Brain microvascular endothelial cell (primary cell): ENCODE measurements around the gene ETF1.
A peak's percentile ranks its signal among the peaks of the same experiment; 100 is the strongest.

ENCODE experiments used
- DNase-seq: peaks from one replicate; pipeline ENCODE4 v3.0.0-alpha.2; 2020
- H3K27ac ChIP-seq: fragments of 250-450 bp; sonication (Bioruptor Pico); 2 replicates; pipeline ENCODE4 v1.5.1; 2020; ENCODE audit warnings: mild to moderate bottlenecking, moderate library complexity
- H3K27me3 ChIP-seq: fragments of 250-450 bp; sonication (Bioruptor Pico); replicated peaks from 2 replicates; pipeline ENCODE4 v1.5.1; 2020; ENCODE audit warnings: mild to moderate bottlenecking
- H3K36me3 ChIP-seq: fragments of 250-450 bp; sonication (Bioruptor Pico); replicated peaks from 2 replicates; pipeline ENCODE4 v1.5.1; 2020; ENCODE audit warnings: mild to moderate bottlenecking
- H3K4me3 ChIP-seq: 2 replicates; pipeline ENCODE4 v1.5.1; 2011; ENCODE audit warnings: low read depth, mild to moderate bottlenecking, control low read depth, low read length, moderate library complexity
- in situ Hi-C: cut with HindIII; loops from 2 replicates; pipeline ENCODE4 v1.10.0; 2017; ENCODE audit warnings: low sequenced_read_pairs, low pct_ligation_motif_present
- TF ChIP-seq, protein P1 (sequence below): IDR thresholded peaks from 2 replicates; pipeline ENCODE4 v1.5.1; 2011; ENCODE audit warnings: low read depth, mild to moderate bottlenecking, moderate library complexity, low read length, control low read depth, inconsistent platforms; ENCODE audit errors: missing control alignments

ETF1 gene

DNA sequence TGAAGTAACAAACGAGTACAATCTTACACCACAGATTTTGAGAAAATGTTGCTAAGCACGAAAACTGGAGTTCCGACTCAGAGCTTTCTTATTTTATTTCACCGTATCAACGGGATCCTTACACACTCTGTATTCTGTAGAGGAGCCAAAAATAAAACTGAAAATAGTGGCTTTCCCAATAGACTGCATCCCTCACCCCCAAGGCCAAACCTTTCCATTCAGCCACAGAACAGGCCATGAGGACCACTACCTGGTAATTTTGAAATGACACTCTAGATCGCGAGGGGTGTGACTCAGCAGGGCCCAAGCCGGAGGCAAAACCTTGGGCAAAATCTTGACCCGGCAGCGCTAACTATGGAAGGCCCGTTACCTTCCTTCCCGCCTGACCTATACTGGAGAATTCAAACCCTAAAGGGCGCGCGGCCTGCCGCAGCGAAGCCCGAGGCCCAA is 31.7 kb upstream of the ETF1 start:
- in situ Hi-C loops = no loop called here
- no peak for DNase-seq
- Histone ChIP-seq H3K36me3 (peaks cover 31% of the 10 kb centered on the region), H3K27ac (peak overlapping the region; percentile 100), H3K27me3 (no peaks in the 10 kb centered on the region), H3K4me3 (peak overlapping the region; percentile 97)
- TF ChIP-seq, protein P1, sequence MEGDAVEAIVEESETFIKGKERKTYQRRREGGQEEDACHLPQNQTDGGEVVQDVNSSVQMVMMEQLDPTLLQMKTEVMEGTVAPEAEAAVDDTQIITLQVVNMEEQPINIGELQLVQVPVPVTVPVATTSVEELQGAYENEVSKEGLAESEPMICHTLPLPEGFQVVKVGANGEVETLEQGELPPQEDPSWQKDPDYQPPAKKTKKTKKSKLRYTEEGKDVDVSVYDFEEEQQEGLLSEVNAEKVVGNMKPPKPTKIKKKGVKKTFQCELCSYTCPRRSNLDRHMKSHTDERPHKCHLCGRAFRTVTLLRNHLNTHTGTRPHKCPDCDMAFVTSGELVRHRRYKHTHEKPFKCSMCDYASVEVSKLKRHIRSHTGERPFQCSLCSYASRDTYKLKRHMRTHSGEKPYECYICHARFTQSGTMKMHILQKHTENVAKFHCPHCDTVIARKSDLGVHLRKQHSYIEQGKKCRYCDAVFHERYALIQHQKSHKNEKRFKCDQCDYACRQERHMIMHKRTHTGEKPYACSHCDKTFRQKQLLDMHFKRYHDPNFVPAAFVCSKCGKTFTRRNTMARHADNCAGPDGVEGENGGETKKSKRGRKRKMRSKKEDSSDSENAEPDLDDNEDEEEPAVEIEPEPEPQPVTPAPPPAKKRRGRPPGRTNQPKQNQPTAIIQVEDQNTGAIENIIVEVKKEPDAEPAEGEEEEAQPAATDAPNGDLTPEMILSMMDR = no peak

DNA sequence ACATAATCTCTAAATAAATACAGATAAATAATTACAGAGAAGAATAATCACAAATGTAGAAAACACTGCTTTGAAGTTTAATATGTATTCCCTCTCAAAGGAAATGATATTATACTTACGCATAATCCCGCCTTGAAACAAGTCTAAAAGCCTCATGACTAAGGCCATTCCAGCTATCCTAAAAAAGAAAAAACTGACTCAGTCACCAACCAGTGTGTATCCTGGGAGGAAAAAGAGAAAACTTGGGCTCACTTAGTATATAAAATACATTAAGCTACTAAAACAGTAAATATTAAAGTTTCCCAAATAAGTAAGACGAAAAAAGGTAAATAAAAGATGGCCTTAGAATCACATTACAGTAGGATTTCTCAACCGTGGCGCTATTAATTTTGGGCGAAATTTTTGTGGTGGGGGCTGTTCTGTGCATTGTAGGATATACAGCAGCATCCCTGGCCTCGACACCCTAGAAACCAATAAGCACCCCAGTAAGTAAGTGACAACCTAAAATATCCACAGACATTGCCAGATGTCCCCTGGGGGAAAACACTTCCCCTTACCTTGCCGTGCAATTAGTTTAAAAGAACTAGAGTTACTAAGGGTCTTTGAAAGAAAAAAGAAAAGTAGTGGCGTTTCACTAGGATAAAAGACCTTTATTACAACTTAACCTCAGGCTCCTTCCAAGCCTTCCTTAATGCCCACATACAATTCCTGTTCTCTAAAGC is 31.1 kb upstream of the ETF1 start:
- DNase-seq = no peak
- in situ Hi-C loops = no loop called here
- peak overlapping the region; percentile 97 for H3K4me3 ChIP-seq
- no peaks in the 10 kb centered on the region for H3K27me3 ChIP-seq
- H3K27ac ChIP-seq = peak overlapping the region; percentile 100
- TF ChIP-seq, protein P1 = no peak
- peaks cover 38% of the 10 kb centered on the region for H3K36me3 ChIP-seq

DNA sequence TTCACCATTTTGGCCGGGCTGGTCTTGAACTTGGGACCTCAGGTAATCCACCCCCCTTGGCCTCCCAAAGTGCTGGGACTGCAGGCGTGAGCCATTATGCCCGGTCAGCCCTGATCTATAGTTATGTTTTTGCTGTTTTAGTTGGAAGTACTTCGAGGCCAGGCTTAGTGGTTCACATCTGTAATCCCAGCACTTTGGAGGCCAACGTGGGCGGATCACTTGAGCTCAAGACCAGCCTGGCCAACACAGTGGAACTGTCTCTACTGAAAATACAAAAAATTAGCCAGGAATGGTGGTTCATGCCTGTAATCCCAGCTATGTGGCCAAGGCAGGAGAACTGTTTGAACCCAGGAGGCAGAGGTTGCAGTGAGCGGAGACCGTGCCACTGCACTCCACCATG is 30.2 kb upstream of the ETF1 start:
- peaks cover 46% of the 10 kb centered on the region for H3K36me3 ChIP-seq
- no peak overlapping the region for H3K4me3 ChIP-seq
- TF ChIP-seq, protein P1 = no peak
- H3K27me3 ChIP-seq = no peaks in the 10 kb centered on the region
- no peak overlapping the region for H3K27ac ChIP-seq
- no peak for DNase-seq
- in situ Hi-C loops = no loop called here

DNA sequence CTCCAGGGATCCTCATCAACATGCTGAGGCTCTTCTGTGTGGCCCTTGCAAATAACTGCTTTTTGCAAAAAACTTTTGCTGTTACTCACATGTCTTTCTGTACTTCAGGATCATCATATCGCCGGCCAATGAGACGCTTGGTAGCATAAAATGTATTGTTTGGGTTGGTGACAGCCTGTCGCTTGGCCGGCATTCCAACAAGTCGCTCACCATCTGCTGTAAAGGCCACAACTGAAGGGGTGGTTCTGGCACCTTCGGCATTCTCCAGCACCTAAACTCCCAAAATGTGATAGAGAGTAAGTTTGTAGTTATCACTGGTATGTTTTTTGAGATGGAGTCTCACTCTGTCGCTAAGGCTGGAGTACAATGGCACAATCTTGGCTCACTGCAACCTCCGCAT is 27.8 kb upstream of the ETF1 start:
- H3K36me3 ChIP-seq = peaks cover 66% of the 10 kb centered on the region
- H3K27me3 ChIP-seq = no peaks in the 10 kb centered on the region
- no peak for DNase-seq
- TF ChIP-seq, protein P1 = no peak
- H3K27ac ChIP-seq = no peak overlapping the region
- no peak overlapping the region for H3K4me3 ChIP-seq
- in situ Hi-C loops = no loop called here

DNA sequence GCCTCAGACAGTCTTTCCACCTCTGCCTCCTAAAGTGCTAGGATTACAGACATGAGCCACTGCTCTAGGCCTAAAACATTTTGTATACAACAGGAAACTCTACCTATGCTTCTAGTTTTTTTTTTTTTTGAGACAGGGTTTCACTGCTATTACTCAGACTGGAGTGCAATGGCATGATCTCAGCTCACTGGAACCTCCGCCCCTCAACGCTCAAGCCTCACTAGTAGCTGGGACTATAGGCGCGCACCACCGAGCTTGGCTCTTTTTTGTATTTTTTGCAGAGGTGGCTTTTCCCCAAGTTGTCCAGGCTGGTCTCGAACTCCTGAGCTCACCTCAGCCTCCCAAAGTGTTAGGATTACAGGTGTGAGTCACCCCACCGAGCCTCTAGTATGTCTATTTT is 26.7 kb upstream of the ETF1 start:
- TF ChIP-seq, protein P1 = no peak
- Histone ChIP-seq H3K4me3 (no peak overlapping the region), H3K27me3 (no peaks in the 10 kb centered on the region), H3K27ac (no peak overlapping the region), H3K36me3 (peaks cover 77% of the 10 kb centered on the region)
- DNase-seq = no peak
- in situ Hi-C loops = no loop called here
